Measurements from ENCODE around the gene DOK7.

The DOK7 gene

DNA sequence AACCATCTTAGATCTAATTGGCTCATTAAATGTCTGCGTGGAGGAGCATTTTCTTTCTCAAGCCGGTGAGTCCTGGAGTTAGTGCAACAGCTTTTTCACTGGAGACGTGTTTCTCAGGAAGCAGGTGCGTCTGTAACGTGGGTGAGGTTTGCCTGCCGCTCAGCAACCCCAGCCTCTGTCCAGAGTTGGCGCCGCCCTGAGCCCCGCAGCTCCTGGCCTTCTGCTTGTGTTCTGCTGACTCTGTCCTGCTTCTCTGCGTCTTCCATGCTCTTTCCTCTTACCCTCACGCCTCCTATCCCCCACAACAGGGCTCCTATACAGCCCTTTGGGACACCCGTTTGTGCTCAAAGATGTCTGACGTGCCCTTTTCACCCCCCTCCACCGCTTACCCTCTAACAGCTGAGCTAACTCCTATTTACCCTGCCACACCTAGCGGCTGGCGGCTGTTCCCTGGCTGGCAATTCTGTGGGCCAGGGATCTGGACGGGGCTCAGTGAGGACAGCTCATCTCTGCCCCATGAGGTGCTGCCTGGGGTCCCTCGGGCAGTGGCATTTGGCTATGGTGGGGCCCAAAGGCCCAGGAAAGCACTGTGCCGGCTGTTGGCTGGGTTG, 18.8 kb downstream of the DOK7 start:
- TF ChIP-seq TAF1 (IDR thresholded peaks at IDR 0.05; ENCODE audit: borderline replicate concordance, insufficient read depth, low read length) (no peak), SIN3A (IDR thresholded peaks at IDR 0.05; ENCODE audit: borderline replicate concordance, insufficient read depth, low read length) (no peak), FOXP2 (optimal IDR thresholded peaks at IDR 0.05; ENCODE audit: borderline replicate concordance, extremely low read depth, extremely low read length, insufficient read depth) (no peak), POLR2AphosphoS5 (IDR thresholded peaks at IDR 0.05; ENCODE audit: low read depth, low read length) (no peak)
- TF ChIP-seq, protein P1, sequence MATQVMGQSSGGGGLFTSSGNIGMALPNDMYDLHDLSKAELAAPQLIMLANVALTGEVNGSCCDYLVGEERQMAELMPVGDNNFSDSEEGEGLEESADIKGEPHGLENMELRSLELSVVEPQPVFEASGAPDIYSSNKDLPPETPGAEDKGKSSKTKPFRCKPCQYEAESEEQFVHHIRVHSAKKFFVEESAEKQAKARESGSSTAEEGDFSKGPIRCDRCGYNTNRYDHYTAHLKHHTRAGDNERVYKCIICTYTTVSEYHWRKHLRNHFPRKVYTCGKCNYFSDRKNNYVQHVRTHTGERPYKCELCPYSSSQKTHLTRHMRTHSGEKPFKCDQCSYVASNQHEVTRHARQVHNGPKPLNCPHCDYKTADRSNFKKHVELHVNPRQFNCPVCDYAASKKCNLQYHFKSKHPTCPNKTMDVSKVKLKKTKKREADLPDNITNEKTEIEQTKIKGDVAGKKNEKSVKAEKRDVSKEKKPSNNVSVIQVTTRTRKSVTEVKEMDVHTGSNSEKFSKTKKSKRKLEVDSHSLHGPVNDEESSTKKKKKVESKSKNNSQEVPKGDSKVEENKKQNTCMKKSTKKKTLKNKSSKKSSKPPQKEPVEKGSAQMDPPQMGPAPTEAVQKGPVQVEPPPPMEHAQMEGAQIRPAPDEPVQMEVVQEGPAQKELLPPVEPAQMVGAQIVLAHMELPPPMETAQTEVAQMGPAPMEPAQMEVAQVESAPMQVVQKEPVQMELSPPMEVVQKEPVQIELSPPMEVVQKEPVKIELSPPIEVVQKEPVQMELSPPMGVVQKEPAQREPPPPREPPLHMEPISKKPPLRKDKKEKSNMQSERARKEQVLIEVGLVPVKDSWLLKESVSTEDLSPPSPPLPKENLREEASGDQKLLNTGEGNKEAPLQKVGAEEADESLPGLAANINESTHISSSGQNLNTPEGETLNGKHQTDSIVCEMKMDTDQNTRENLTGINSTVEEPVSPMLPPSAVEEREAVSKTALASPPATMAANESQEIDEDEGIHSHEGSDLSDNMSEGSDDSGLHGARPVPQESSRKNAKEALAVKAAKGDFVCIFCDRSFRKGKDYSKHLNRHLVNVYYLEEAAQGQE (IDR thresholded peaks at IDR 0.05; ENCODE audit: insufficient read depth in 1 of 2, low read depth in 2 of 2, low read length in 2 of 2), result no peak

- TF ChIP-seq TAF1 (IDR thresholded peaks at IDR 0.05; ENCODE audit: borderline replicate concordance, insufficient read depth, low read length), result no peak
- TF ChIP-seq SIN3A (IDR thresholded peaks at IDR 0.05; ENCODE audit: borderline replicate concordance, insufficient read depth, low read length), result no peak
- TF ChIP-seq POLR2AphosphoS5 (IDR thresholded peaks at IDR 0.05; ENCODE audit: low read depth, low read length), result no peak
- no peak for TF ChIP-seq FOXP2 (optimal IDR thresholded peaks at IDR 0.05; ENCODE audit: borderline replicate concordance, extremely low read depth, extremely low read length, insufficient read depth)
- TF ChIP-seq, protein P1 (IDR thresholded peaks at IDR 0.05; ENCODE audit: insufficient read depth in 1 of 2, low read depth in 2 of 2, low read length in 2 of 2), result no peak
Measured at GRCh38 chr4:3482707-3483106, 19.6 kb downstream of the DOK7 start.

DNA sequence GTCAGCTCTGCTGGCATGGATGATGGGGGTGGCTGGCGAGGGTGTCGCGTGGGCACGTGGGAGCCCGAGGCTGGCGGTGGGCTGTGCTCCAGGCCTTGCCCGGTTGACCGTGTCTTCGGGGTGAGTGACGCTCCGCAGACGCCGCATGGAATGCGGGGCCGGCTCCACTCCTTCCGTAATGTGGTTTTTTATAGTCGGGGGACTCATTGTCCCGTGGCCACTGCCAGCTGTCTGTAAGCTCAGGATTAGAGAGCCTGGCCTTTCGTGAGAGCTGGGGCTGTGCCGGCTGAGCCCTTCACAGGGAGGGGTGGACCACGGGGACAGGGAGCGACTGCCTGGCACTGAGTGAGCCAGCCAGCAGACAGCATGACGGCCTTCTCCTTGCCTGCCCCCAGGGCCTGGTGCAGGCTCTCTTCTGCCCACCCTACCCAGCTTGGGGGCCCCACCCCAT, 20.4 kb downstream of the DOK7 start:
- TF ChIP-seq FOXP2 (optimal IDR thresholded peaks at IDR 0.05; ENCODE audit: borderline replicate concordance, extremely low read depth, extremely low read length, insufficient read depth) (no peak), SIN3A (IDR thresholded peaks at IDR 0.05; ENCODE audit: borderline replicate concordance, insufficient read depth, low read length) (no peak), POLR2AphosphoS5 (IDR thresholded peaks at IDR 0.05; ENCODE audit: low read depth, low read length) (no peak), TAF1 (IDR thresholded peaks at IDR 0.05; ENCODE audit: borderline replicate concordance, insufficient read depth, low read length) (no peak)
- TF ChIP-seq, protein P1 (IDR thresholded peaks at IDR 0.05; ENCODE audit: insufficient read depth in 1 of 2, low read depth in 2 of 2, low read length in 2 of 2), result no peak

DNA sequence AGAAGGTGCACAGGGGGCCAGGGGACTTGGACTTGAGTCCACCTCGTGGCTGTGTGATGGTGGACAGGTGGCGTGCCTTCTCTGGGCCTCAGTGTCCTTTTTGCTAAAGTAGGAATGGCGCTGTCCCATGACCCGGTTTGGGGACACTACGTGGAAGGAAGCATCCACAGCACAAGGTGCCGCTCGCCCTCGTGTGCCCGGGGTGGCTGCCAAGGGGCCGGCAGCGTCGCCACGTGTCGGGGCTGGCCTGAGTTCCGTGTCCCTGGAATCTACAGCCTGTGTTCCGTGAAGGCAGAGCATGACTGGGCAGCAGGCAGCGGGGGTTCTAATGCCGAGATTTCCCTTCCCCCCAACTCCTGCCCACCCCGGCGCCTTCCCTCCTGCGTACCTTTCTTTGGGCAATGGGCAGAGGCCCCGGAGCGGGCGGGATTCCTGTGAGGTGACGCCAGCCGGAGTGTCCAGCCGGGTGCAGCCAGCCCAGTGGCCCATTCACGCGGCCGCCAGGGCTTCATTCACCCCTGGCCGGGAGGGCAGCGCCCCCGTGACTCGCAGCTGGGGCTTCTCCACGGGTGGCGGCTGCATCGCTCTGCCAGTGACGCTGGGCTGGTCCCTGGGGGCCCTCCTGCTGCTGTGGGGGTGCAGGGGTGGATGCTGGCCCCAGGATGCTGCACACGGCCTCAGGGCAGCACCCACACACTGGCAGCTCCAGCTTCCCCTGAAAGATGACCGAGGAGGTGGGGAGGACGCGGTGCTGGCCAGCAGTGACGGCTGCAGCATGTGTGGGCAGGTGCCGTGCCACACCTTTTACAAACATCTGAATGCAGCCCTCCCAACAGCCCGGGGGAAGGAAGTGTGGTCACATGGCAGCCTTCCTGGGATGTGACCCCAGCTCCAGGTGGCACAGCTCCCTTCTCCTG, 21.2 kb downstream of the DOK7 start:
- TF ChIP-seq FOXP2 (optimal IDR thresholded peaks at IDR 0.05; ENCODE audit: borderline replicate concordance, extremely low read depth, extremely low read length, insufficient read depth) (no peak), TAF1 (IDR thresholded peaks at IDR 0.05; ENCODE audit: borderline replicate concordance, insufficient read depth, low read length) (no peak), SIN3A (IDR thresholded peaks at IDR 0.05; ENCODE audit: borderline replicate concordance, insufficient read depth, low read length) (no peak), POLR2AphosphoS5 (IDR thresholded peaks at IDR 0.05; ENCODE audit: low read depth, low read length) (no peak)
- TF ChIP-seq, protein P1 (IDR thresholded peaks at IDR 0.05; ENCODE audit: insufficient read depth in 1 of 2, low read depth in 2 of 2, low read length in 2 of 2), result no peak
